ENCODE data around the gene PTPRN2. TPM values are rescaled to one million over a fixed set of nuclear protein-coding genes. Genes with fewer than 3 reads are reported as not detected.

The PTPRN2 gene
- total RNA-seq, 1 donor from 2014 or later, result 0.33 TPM

DNA sequence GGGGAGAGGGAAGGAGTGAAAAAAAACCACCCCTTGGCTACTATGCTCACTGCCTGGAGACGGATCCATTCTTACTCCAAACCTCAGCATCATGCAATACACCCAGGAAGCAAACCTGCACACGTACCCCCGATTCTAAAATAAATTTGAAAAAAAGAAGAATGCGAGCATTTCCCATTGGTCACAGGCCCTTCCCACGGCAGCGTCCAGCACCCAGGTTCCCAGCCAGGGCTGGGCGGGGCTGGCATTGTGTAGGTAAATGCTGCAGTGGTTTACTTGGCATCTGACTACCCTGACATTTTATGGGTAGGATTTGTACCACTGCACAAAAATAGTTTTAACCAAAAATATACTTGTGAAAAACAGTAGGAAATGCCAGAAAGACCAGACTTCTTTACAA is 831.9 kb downstream of the PTPRN2 start:
- DNase-seq (ENCODE audit: low spot score), result no peak

GRCh38 chr7:157754416-157754790 is 833.2 kb downstream of the PTPRN2 start:
- no peak for DNase-seq (ENCODE audit: low spot score)
- ATAC-seq, result no peak

More for the DNA sequence above, 831.9 kb downstream of the PTPRN2 start:
- no peak for ATAC-seq

- ATAC-seq (no peak), DNase-seq (ENCODE audit: low spot score) (no peak)
These were observed 833.8 kb downstream of the PTPRN2 start for GRCh38 chr7:157753713-157754415.

DNA sequence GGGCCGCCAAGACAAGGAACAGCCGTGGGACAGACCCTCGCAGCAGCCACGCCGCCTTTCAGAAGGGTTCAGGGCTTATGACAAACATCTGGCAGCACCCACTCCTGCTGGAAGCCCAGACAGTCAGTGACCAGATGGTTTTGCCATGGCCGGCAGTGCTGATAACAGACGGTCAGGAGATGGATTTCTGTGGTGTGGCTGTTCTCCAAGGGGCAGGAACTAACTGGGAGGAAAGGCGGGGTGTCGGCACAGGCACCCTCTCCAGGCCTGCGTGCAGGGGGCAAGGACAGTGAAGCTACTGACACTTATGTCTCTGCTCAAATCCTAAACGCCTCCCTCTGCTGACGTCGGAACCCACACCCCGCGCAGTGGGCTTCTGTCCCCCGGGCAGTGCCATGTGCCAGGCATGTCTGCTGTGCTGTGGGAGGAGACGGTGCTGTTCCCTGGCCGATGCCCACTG is 834.8 kb downstream of the PTPRN2 start:
- no peak for ATAC-seq
- no peak for DNase-seq (ENCODE audit: low spot score)

- no peak for DNase-seq (ENCODE audit: low spot score)
- no peak for ATAC-seq
These were observed 835.5 kb downstream of the PTPRN2 start for GRCh38 chr7:157751951-157752673.

- ATAC-seq, result no peak
- DNase-seq (ENCODE audit: low spot score), result no peak
These were observed 836.2 kb downstream of the PTPRN2 start for GRCh38 chr7:157751406-157751805.

- no peak for DNase-seq (ENCODE audit: low spot score)
- ATAC-seq, result no peak
These were observed 837.3 kb downstream of the PTPRN2 start for GRCh38 chr7:157750291-157750690.

- no peak for ATAC-seq
- DNase-seq (ENCODE audit: low spot score), result no peak
These were observed 841.6 kb downstream of the PTPRN2 start for GRCh38 chr7:157745721-157746709.

DNA sequence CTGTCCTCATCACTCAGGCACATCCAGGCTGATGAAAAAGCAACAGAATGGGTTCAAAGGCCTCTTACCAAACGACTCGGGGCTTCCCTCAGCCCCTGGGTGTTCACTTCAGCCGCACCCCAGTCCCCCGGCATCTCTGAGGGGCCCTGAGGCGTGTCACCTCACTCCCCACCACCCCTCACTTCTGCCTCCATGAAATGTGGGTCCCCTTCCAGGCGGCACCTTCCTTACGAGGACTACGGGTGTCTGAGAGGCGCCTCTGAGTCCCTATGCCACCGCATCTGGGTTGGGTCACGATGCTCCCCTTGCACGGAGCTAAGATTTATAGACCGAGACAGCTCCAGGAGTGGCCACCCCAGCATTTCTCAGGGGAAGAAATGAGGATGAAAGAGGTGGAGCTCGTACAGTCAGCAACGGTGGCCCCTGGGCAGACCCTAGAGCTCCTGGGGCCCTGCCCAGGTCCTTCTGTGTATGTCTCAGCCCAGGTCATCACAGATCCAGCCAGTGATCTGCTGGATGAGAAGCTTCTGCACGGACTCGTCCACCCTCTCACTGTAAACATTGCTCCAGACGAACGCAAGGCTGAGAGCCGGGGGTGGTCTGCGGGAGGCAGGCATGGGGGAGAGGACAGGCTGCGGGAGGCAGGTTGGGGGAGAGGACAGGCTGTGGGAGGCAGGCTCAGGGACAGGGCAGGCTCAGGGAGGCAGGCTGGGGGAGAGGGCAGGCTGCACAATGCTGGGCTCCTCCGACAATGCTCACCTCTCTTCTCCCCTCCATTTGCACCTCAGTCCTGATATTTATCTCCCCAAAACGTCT is 842.6 kb downstream of the PTPRN2 start:
- no peak for DNase-seq (ENCODE audit: low spot score)
- no peak for ATAC-seq

DNA sequence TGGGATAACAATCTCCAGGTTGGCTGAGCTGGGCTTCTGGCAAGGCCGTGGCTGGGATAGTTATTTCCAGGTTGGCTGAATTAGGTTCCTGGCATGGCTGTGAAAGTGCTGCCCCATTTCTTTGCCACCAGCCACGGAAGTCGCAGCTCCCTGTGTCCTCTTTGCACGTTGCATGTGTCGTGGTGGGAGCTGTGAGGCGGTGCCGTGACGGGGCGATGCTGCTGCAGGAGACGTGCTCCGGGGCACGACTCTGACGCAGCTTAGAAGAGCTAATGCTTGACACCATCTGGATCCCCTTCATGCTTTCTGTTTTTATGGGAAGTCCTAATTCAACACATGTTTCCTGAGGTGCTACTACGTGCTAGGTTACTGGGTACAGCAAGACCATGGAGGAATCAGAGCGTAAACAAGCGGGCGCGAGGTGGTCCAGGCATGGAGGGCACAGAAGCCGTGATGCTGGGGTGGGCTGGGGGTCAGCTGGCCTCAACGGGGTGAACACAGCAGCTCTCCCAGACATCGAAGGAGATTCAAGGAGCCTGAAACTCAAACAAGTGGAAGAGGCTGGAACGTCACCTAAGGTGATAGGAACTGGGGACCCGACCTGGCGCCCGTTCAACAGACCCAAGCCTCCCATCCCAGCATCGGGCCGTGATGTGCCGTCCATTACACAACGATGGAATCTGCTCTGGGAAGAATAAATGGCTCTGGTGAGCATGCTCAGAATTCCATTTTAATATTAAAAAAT is 843.7 kb downstream of the PTPRN2 start:
- ATAC-seq (no peak), DNase-seq (ENCODE audit: low spot score) (no peak)

DNA sequence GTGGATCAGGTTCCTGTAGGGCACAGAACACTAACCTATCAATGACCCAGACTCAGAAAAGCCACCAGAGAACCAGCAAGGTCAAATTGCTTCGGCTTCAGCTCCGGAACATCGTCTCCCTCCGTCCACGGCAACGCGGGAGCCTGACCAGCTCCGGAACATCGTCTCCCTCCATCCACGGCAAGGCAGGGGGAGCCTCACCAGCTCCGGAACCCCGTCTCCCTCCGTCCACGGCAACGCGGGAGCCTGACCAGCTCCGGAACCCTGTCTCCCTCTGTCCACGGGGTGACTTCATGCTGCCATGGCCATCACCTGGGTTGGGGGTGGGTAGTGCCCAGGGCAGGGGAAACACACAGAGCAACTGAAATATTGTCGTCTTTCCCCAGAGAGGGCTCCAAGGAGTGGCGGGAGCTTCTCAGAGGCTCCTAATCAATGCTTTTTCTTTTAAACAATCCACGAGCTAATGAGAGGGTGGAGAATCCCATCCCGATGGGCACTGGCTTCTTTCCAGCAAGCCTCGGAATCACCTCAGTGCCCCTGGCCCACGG is 847.3 kb downstream of the PTPRN2 start:
- DNase-seq (ENCODE audit: low spot score), result no peak

DNA sequence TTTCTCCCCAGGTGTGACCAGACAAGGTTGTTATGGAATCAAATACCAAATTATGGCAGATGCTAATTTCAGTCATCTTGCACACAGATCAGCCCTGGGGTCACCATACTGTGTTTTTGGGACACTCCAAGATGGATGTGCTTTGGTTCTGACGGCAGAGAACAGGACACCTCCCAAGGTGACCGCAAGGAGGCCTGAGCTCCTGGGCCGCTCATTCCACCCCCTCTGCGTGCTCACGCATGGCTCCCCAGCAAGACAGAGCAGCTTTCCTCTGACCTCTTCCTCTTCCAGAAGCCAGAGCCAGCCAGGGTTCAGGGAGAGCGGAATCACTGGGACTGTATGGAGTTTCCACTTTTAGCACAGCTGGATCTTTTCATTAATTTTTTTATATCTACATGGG is 848.0 kb downstream of the PTPRN2 start:
- DNase-seq (ENCODE audit: low spot score) (no peak), ATAC-seq (no peak)

More for the DNA sequence above, 847.3 kb downstream of the PTPRN2 start:
- no peak for ATAC-seq

GRCh38 chr7:157739031-157739430 is 848.6 kb downstream of the PTPRN2 start:
- no peak for ATAC-seq
- no peak for DNase-seq (ENCODE audit: low spot score)

DNA sequence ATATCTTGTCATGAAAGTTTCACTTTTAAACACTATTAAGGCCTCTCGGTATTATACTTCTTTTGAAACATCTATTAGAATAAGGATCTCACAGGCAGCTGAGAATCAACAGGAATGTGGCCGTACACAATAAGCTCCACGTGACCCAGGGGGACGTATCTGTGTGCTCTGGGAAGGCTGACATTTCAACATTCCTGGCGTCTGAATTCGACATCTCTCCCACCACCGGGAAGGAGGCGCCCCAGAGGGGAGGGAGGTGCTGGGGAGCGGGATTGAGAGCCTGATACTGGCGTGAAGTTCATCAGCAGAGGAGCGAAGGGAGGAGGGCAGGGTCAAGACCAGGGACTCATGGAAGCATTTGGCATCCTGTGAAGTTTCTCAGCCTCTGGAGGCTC is 849.6 kb downstream of the PTPRN2 start:
- DNase-seq (ENCODE audit: low spot score), result no peak
- no peak for ATAC-seq

DNA sequence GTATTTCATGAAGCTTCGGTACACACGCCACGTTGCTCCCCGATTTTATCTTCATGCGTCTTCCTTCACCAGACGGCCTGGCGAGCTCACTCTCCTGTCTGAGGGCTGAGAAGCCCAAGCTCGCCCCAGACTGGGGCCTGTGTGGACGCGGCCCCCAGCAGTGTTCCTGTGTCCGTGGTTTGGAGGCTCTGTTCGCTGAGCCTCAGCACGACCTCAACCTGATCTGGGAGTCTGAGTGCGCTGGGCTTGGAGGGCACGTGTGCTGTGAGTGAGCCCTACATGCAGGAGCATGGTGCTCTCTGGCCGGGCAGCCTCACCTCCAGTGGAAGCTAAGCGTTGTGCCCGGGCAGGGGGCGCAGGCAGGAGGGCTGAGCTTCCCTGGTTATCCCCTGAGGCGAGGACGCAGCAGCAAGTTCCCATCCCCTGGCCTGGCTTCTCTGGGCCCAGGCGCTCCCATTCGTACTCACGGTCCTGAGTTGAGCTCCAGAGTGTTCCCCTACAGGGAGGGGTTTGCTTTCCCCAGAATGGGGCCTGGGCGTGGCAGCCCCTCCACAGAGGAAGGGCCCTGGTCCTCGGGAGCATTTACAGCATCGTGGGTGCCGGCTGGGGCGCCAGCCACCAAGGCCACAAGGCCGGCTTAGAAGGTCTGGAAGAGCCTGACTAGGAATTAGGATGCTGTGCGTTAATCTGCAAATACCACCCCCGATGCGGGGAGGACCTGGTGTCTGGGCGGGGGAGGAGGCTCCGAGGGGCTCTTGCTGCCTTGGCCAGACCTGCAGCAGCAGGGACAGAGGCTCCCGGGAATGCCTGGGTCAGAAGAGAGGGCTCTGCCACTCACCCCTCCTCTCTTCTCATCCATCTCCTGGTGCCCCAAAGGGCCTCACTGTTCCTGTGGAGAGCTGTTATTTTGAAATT is 850.2 kb downstream of the PTPRN2 start:
- ATAC-seq, result no peak
- DNase-seq (ENCODE audit: low spot score), result no peak

DNA sequence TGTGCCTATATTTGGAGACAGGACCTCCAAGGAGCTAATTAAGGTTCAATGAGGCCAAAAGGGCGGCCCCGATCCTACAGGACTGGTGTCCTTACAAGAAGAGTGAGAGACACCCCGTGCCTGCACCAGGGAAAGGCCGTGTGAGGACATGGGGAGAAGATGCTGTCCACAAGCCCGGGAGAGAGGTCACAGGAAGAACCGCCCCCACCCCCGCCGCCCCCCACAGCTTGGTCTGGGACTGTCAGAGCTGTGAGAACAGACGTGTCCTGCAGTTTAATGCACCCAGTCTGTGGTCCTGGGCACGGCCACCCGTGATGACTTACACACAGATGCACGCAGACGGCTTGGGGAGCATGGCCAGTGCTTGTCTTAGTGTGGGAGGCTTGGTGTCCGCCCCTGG is 851.3 kb downstream of the PTPRN2 start:
- no peak for DNase-seq (ENCODE audit: low spot score)
- ATAC-seq, result no peak

GRCh38 chr7:157735826-157736225 is 851.8 kb downstream of the PTPRN2 start:
- no peak for ATAC-seq
- no peak for DNase-seq (ENCODE audit: low spot score)
